HCEC 1CT (cell line): ENCODE results near the gene RSAD1.

Source experiments
- DNase-seq: peaks from one replicate; pipeline ENCODE4 v3.0.0-alpha.2; 2017

RSAD1 gene

DNA sequence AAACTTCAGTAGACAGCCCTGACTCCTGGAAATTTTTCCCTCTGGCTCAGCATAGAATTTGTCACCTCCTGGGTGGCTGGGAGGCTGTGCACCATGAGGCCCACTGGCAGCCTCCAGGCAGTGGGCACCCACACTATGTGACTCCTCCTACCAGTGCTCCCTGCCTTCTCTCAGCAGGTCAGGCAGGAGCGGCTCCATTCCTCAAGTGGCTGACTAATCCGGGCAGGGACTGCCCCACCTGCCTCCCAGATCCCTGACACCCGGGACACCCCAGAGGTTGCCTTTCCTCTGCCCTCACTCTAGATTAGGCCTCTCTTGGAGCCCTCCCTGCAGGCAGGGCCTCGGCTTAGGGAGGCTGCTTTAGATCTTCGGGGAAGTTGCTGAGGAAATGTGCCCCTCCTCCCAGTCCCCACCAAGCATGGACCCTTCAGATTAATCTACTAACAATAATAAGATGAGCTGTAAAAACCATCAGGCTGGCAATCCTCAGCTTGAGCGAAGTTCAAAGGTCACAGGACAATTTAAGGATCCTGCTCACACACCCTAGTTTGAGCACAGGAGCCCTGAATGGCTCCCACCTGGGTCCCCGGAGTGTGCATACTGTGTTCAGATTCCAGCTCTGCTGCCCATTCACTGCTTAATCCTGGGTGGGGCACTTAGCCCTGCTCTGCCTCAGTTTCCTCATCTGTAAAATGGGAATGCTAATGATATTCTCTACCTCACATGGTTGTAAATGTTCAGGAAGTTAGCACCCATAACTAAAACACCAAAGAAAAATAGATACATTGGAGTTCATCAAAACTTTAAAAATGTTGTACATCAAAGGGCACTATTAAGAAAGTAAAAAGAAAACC is 19.6 kb downstream of the RSAD1 start:
- DNase-seq = no peak

DNA sequence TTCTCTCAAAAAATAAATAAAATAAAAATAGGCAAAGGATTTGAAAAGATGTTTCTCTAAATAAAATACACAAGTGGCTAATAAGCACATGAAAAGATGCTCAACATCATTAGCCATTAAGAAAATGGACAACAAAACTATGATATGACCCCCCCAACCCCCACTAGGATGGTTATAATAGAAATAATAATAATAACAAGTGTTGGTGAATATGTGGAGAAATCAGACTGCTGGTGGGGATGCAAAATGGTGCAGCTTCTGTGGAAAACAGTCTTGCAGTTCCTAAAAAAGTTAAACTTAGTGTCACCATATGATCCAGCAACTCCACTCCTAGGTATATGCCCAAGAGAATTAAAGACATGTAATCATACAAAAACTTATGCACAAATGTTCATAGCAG is 20.6 kb downstream of the RSAD1 start:
- no peak for DNase-seq

DNA sequence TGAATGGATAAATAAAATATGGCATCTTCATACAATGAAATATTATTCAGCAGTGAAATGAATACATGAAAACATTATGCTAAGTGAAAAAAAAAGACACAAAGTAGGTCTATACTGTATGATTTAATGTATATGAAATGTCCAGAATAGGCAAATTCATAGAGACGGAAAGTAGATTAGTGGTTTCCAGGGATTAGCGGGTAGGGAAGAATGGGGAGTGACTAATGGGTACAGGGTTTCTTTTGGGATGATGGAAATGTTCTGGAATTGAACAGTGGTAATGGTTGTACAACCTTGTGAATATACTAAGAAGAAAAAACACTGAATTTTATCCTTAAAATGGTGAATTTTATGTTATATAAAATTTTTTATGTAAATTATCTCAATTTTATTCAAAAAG is 21.1 kb downstream of the RSAD1 start:
- peak; percentile 68 for DNase-seq

DNA sequence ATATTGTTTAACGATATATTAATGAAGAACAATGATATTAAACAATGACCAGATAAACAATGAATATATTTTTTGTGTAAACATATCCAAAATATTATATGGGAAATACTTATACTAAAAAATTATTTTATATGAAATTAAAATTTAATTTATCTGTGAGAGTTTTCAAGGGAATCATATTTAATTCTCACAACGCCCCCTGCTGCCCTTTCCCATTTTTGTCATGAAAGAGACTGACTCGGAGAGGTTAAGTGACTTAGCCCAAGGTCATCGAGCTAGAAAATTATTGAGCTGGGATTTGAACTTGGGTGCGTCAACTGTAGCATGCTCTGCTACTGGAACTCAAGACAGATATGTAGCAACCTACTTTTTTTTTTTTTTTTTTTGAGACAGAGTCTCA is 22.4 kb downstream of the RSAD1 start:
- peak; percentile 26 for DNase-seq

DNA sequence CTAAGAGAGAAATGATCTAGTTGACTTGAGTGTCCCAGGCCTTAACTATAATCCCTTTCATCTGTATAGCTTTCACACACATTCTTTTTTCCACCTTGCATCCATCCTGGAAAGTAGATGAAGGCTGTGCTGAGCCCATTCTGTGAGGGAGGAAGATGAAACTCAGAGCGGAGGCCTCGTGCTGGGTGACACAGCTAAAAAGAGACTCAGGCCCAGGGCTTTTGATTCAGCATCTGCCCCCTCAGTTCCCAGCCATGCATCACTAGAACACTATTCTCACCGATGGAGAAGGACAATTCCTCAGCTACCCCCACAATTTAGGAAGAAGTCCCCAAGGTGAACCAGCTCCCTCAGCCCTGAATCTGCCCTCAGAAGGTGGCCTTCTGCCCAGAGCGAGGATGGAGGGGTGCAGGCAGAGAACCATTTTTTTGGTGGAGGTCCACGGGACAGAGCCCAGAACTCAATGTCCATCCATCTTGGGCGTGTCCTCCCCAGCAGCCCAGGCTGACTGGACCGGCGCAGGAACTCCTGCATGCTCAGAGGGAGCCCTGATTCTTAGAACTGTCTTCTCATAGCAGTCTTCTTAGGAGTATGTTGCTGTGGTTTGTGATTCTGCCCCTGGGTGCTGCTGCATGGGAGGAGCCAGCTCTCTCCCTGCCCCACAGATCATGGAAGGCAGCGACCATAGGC is 23.8 kb downstream of the RSAD1 start:
- DNase-seq = no peak

DNA sequence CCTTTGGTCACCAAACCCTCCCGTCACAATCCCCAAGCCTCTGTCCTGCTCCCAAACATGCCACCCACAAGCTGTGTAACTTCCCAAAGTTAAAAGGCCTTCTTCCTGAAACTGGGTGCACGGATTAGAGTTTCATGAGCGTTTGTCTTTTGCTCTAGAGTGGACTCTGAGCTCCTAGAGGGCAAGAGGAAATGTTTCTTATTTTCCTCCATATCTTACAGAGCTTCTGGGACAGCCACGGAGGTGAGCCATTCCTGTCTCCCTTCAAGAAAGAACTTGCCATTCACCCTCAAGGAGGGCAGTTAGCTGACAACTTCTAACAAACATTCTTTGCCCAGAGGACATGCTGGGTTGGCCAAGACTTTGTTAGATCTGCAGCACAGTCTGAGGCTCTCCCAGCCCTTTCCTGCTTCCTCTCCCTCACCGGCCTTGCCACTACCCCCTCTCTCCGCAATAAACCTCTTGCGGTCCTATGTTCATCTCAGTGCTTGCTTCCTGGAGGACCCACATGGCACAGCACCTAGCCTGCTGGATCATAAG is 27.0 kb downstream of the RSAD1 start:
- no peak for DNase-seq

DNA sequence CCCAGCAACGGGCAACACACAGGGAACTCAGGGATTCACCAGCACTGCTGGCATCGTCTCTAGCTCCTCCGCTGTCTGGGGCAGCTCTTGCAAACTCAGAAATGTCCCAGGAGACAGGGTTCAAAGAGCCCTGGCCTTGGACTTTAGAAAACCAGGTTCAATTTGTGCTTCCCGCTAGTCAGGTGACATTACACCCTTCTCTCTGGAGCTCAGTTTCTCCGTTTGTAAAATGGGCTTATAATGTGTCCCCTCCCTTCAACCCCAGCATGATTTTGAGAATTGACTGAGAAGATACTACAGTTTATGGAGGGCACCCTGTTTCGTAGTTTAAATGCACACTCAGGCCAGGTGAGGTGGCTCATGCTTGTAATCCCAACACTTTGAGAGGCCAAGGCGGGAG is 27.6 kb downstream of the RSAD1 start:
- DNase-seq = no peak

DNA sequence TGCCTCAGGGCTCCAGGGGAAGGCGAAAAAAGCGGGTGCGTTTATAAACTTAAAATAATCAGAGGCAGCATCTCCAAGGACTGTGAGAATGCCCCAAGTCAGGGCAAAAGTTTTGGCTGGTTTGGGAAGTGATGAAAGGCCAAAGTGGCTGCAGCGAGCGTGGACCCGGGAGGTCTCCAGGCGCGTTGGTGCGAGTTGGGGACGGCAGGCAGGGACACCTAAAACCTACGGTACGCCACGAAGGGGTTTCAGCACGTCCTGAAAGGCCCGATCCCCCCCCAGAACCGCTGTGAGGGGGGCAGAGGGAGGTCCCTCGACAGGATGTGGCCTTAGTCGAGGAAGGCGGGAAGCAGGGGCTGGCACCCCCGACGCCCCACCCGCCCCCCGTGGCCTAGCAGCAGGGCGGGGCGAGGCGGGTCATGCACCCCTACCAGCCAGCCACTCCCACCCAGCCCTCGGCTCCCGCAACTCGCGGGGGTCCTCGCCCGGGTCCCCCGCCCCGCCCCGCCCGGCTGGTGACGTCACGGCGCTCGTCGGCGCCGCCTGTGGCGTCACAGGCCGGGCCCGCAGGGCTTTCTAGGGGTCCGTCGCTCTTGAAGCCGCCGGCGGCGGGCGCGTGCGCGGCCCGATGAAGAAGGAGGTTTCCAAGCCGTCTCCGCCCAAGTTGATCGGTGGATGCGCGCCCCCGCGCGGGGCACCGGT is 29.4 kb downstream of the RSAD1 start, which contains the start of gene MYCBPAP:
Gene MYCBPAP (plus strand): TSS at position 569 of the 702 bp plus-strand sequence. CDS start 236 bp downstream, outside the sequence.
- DNase-seq = peak; percentile 83

DNA sequence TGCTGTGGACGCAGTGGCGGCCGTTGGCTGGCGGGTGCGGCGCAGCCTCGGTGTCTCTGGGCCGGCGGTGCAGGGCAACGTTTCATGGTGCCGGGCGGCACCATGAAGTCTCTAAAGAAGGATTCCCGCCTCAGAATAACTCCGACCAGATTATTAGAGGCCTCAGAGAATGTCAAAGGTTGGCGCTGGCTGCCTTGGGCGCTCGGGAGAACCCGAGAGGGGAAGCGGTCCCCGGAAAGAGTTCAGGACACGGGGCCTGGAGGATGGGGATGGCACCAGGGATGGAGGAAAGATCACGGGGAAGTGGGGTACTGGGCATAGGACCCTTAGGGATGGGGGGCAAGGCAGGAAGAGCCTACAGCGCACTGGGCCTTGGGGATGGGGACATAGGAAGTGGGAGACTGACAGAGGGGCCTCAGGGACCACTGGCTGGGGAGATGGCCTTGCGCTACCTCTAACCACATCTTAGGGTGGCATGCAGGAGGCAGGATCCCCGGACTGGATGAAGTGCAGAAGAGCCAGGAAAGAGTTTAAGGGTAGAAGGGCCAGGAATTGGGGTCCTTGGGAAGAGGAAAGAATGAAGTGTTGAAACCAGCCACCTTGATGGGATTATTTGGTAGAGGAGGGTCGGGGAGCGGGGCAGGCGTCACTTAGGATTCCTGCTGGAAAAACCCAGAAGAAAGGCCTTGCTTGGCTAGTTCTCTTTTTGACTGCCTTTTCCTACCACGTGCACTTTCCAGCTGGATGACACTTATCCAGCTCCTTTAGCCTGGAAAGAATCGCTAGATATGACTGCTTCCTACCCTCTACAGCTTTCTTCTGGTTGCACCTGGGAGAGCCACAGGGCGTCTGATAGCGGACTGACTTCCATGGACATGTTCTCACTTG is 30.2 kb downstream of the RSAD1 start:
- DNase-seq = no peak

DNA sequence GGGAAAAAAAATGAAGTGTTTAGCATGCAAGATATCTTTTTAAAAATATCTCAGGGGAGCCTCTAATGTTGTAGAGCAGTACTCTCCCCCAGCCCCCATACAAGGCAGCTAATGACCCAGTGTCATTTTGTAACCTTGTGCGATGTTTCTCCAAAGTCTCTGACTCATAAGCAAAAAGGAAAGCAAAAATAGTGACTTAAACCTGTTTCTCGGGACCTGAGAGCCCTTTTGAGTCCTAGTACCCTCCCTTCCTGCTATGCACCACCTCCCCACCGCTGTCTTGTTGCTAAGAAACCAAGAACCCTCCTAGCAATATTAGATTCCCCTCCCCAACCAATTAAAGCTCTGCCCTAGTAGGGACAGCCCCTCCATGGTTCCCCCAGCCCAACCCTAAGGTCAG is 32.4 kb downstream of the RSAD1 start:
- no peak for DNase-seq

DNA sequence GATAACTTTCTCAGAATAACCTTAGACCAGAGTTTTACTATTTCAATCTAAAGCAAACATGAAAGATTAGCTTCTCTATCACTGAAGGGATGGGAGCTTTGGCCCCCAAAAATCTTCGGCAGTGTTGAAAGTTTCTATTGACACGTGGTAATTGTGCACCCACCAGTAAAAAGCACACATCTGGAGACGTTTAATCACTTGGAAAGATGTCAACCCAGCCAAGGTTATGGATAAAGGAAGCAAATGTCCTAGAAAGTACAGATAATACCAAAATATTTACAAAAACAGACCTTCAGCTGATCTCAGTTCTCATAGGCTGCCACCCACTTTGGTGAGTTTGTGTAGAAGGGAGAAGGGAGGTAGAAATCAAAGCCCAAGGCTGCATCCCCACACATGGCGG is 34.8 kb downstream of the RSAD1 start:
- no peak for DNase-seq

DNA sequence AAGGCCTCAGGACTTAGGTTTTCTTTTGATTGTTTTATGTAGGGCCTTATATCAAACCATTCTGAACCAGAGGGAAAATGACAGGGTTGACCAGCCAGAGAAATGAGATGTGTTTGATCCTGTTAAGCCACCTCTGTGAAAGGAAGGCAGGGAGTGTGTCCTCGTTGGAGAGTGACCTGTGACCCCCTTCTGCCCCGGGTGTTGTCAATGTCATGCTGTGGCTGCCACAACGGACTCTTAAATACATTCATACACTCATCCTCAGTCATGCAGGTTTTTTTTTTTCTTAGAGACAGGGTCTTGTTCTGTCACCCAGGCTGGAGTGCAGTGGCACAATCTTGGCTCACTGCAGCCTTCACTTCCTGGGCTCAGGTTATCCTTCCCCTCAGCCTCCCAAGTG is 35.7 kb downstream of the RSAD1 start:
- DNase-seq = no peak

DNA sequence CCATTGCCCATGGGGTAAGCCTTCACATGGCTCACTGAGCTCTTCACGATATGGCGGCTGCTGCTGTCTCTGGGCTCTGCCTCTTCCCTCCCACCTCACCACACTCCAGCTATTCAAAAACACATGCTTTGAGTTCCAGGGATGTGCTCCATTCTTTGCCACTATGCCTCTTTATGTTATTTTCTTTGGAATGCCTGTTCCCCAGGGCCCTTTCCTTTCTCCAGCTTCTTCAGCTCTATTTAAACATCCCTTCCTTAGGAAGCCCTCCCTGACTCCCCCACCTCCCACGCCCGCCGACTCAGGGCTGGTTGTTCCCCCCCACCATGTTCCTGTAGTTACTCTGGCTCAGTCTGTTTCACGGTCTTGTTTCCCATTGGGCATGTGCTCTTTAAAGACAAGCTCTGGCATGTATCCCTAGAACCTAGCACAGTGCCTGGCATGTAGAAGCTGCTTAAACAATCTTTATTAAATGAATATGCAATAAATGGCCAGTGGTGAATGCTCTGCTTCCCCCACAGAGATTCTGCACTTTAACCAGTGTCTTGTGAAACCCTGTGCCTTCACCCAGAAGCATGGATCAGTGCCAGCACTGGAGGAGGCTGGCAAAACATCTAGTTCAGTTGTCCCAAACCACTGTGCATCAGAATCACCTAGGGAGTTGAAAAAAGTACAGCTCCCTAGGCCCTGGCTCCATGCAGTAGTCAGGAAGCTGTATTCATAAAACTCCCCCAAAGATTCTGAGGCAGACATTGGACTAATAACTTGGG is 36.5 kb downstream of the RSAD1 start:
- no peak for DNase-seq

DNA sequence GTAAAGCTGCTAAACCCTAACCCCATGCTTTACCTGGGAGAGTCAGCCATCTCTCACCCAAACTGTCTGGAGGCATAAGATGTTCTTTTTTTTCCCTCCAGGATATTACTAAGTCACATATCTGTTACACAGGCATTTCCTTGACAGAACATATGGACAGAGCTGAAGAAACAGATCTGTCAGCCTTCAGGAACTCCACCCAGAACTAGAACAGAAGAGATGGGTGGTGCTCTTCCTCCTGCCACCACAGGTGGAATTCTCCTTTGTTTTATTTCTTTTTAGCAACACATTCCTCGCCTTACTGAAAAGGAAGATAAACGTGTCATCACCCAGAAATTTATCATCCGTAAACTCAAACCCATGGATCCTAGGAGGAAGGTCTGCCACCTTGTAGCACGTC is 38.4 kb downstream of the RSAD1 start:
- DNase-seq = no peak

DNA sequence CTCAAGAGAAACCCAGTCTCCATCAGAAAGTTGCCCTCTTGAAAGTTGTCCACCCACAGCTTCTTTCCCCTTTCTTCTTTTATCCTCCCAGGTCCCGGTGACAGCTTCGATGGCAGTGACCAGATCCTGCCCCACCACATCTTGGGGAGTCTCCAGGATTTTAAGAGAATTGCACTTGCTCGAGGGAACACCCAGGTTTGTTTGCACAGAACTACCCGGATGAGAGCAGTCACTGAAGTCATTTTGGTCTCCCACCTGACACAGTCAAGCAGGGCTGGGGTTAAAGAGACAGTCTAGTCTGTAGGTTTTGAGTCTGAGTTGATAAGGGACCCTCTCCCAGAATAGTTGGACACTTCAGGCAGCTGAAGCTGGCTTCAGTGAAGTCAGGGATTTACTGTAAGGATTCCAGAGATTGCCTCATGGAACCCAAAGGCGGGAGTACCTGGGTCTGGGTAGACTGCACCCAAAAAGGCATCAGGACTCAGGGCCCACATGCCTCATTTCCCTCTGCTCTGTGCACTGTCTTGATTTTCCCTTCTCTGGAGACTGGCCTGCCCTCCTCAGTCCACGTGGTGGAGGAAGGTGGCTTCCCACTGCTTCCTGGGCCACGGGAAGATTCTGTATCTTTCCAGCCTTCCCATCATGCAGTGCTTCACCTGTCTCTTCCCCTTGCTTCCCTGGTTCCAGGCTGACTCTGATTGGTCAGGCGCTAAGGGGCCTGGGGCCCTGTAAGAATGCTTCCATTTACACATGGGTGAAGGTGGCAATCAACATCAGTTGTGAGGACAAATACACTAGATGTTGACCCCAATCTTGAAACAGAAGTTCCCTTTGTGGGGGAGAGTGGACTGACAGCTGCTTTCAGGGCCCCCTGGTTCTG is 39.1 kb downstream of the RSAD1 start:
- no peak for DNase-seq

DNA sequence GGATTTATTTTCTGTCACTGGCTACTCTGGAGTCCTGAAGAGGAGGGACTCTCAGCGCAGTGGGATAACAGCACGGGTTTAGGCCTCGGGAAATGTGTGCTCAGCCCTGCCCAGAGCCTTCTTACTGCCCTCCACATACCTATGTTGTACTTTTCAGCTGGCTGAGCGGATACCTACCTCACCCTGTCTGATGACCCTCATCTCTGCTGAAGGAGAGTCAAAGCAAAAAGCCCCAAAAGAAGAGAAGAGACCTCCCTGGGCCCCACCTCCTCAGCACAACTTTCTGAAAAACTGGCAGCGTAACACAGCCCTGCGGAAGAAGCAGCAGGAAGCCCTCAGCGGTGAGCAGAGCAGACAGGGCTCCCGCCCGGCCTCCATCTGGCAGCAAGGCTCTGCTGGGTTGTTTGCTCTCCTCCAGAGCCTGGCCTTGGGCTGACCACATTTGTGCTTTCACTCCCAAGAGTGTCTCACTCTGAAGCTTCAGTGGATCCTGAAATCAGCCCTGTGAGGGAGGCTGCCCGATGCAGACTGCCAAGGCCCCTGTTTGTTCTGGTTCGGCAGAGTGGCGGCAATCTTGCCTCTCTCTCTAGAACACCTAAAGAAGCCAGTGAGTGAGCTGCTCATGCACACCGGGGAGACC is 39.8 kb downstream of the RSAD1 start:
- DNase-seq = no peak

DNA sequence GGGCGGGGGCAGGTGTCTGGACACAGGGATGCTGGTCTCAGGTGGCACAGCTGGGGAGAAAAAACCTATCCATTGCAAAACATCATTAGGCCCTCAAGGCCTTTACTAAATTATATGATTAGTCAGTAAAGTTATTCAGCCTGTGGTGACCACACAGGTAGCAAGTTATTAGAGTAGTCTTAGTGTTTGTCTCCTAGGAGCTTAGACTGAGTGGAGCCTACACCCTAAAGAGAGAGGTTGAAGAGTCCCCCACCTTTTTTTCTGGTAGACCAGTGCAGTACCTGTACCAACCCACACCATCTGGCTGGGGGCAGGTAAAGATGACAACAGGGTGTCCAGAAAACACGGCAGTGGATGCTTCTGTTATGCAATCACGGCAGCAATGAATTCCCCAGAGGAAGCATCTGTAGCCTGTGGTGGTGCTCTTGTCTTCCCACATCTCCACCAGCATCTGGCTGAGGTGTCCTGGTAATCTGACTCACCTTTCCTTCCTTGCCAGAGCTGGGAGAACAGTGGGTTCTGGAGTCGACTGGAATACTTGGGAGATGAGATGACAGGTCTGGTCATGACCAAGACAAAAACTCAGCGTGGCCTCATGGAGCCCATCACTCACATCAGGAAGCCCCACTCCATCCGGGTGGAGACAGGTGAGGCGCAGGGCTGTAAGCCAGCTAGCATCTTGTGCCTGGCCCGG is 40.6 kb downstream of the RSAD1 start:
- DNase-seq = no peak

DNA sequence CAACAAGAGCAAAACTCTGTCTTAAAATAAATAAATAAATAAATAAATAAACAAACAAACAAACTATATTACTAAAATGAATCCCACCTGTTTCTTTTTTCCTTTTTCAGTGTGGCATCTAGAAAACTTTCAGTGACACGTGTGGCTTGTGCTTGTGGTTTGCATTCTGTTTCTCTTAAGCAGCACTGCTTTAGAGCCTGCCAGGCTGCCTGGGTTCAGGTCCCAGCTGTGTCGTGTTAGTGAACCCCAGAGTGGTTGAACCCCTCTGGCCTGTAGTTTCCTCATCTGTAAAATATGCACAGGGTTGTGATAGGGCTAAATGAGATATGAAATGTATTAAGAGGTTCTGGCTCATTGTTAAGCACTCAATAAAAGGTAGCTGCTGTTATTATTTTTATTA is 41.8 kb downstream of the RSAD1 start:
- no peak for DNase-seq

DNA sequence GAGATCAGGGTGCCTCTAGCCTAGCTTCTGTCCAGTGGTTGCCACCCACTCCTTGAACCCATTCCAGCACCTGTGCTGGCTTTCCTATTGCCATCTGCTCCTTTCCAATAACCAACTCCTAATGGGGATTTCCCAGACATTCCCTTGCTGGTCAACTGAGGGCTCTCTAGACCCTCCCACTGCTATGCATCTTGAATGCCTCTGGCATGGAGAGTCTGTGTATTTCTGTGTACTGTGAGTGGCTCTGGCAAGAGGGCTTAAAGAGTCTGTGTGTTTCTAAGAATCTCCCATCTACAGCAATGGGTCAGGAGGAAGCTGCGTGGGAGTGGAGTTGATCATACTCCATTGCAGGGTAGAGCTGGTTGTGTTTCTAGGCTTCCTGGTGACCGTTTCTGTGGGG is 42.9 kb downstream of the RSAD1 start:
- no peak for DNase-seq
